Testis (tissue), 3 donors: ENCODE results near the gene AOX1. TPM values are rescaled to one million over a fixed set of nuclear protein-coding genes. Genes with fewer than 3 reads are reported as not detected.

Experiments
- DNase-seq: peaks from one replicate; pipeline ENCODE4 v3.0.0-alpha.2; 2019
- H3K27ac ChIP-seq, 2 donors: fragments of 200-600 bp; sonication (generic); one replicate each; pipeline ENCODE4 v1.5.1; 2019
- H3K27me3 ChIP-seq: fragments of 200-600 bp; sonication (generic); one replicate; pipeline ENCODE4 v1.5.1; 2019
- H3K36me3 ChIP-seq: fragments of 200-600 bp; sonication (generic); one replicate; pipeline ENCODE4 v1.5.1; 2017; ENCODE audit warnings: low read depth; ENCODE audit errors: missing control alignments
- H3K4me1 ChIP-seq: fragments of 200-600 bp; sonication (generic); one replicate; pipeline ENCODE4 v1.5.1; 2019
- H3K4me3 ChIP-seq, 2 donors: fragments of 200-600 bp; sonication (generic); one replicate each; pipeline ENCODE4 v1.5.1; 2017 to 2019
- H3K9me3 ChIP-seq: fragments of 200-600 bp; sonication (generic); one replicate; pipeline ENCODE4 v1.5.1; 2017
- POLR2A ChIP-seq: fragments of 450-650 bp; IDR thresholded peaks from one replicate; pipeline ENCODE4 v1.6.1; 2017; ENCODE audit warnings: antibody characterized with exemption, mild to moderate bottlenecking, moderate library complexity
- WGBS, 2 donors: methylation state at CpG; one replicate each; pipeline ENCODE4 v1.1.5; 2018; 5-methylcytosine and 5-hydroxymethylcytosine counted together
- intact Hi-C: fragments of 100-400 bp; cut with DNase I; formaldehyde crosslinking; loops from one replicate; pipeline ENCODE4 v1.15.1; 2023; ENCODE audit warnings: low total_unique reads
- polyA plus RNA-seq: library from polyadenylated mRNA; stranded (reverse); fragments of 350-450 nt; fragmentation: Illumina TruSeq; extraction: RNeasy Lipid Tissue Mini Kit (QIAGEN cat#74804); gene quantifications from one replicate; pipeline ENCODE4 v1.2.3, GENCODE V29; 2014; ENCODE audit warnings: low read depth, low replicate concordance; ENCODE audit not compliant: insufficient read depth
- total RNA-seq, 2 donors: library from RNA; depleted of rRNA; stranded (reverse); fragments of >200 nt; gene quantifications; one replicate each; pipeline ENCODE4 v1.2.3, GENCODE V29; 2016
- TF ChIP-seq, protein P1 (sequence below), 3 experiments: fragments of 450-650 bp in 2 of 3; fragments of 200-600 bp in 1 of 3; sonication (generic) in 1 of 3; IDR thresholded peaks; one replicate each; pipeline ENCODE4 v1.5.1; 2016 to 2019; ENCODE audit warnings: antibody characterized with exemption in 3 of 3, mild to moderate bottlenecking in 2 of 3, moderate library complexity in 1 of 3

Gene AOX1
- total and polyA plus RNA-seq, 3 donors from 2014 or later, result 28.7 to 34.1 (median 29.4) TPM

DNA sequence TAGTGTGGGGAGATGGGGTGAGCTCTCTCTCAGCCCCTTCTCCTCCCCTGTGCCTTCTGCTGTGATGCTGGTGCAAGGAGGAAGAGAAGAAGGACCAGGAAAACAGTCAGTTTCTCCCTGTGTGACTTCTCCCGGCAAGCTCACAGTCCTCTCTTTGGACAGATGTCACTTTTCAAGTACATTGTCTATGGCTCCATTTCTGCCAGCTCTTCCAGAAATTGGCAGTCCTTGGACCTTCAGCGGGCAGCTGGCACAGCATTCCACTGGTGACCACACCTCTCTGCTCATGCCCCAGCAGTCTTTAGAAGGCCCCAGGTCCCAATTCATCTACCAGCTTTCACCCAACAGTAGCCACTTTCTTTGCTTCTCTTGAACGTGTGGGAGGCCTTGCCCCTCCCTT, 63.9 kb downstream of the AOX1 start:
- Histone ChIP-seq H3K27ac (no peak overlapping the region), H3K4me3 (no peak overlapping the region), H3K36me3 (no peaks in the 10 kb centered on the region), H3K27me3 (no peaks in the 10 kb centered on the region), H3K9me3 (no peaks in the 10 kb centered on the region), H3K4me1 (no peaks in the 10 kb centered on the region)
- intact Hi-C loops, result no loop called here
- TF ChIP-seq, protein P1, sequence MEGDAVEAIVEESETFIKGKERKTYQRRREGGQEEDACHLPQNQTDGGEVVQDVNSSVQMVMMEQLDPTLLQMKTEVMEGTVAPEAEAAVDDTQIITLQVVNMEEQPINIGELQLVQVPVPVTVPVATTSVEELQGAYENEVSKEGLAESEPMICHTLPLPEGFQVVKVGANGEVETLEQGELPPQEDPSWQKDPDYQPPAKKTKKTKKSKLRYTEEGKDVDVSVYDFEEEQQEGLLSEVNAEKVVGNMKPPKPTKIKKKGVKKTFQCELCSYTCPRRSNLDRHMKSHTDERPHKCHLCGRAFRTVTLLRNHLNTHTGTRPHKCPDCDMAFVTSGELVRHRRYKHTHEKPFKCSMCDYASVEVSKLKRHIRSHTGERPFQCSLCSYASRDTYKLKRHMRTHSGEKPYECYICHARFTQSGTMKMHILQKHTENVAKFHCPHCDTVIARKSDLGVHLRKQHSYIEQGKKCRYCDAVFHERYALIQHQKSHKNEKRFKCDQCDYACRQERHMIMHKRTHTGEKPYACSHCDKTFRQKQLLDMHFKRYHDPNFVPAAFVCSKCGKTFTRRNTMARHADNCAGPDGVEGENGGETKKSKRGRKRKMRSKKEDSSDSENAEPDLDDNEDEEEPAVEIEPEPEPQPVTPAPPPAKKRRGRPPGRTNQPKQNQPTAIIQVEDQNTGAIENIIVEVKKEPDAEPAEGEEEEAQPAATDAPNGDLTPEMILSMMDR (IDR thresholded peaks at IDR 0.05), result no peak
- TF ChIP-seq POLR2A, result no peak
- DNase-seq, result no peak
- WGBS, 2 donors, result 50 to 72% methylated on average over 3 of the region's 3 CpGs

DNA sequence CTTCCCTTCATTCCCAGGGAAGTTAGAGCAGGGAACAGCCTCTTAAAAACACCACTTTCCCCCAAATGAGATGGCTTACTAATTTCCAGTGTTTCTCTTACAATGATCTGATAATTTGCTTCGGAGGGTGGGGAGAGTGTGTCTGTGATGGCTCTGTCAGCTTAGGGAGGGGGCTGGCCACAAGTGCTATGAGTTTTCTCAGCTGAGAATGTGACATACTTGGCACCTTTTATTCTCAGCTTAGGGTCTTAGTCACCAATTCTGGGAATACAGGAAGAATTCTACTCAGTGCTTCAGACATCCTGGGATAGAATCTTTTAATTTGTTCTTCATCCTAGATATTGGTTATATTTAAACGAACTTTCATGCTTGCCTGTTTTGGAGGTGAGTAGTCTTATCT, 64.4 kb downstream of the AOX1 start:
- Histone ChIP-seq H3K36me3 (no peaks in the 10 kb centered on the region), H3K9me3 (no peaks in the 10 kb centered on the region), H3K4me1 (no peaks in the 10 kb centered on the region), H3K4me3 (no peak overlapping the region), H3K27me3 (no peaks in the 10 kb centered on the region), H3K27ac (no peak overlapping the region)
- intact Hi-C loops, result no loop called here
- TF ChIP-seq, protein P1 (IDR thresholded peaks at IDR 0.05), result no peak
- TF ChIP-seq POLR2A, result no peak
- DNase-seq, result no peak
- WGBS, 2 donors, result 82 to 84% methylated on average over 2 of the region's 2 CpGs

DNA sequence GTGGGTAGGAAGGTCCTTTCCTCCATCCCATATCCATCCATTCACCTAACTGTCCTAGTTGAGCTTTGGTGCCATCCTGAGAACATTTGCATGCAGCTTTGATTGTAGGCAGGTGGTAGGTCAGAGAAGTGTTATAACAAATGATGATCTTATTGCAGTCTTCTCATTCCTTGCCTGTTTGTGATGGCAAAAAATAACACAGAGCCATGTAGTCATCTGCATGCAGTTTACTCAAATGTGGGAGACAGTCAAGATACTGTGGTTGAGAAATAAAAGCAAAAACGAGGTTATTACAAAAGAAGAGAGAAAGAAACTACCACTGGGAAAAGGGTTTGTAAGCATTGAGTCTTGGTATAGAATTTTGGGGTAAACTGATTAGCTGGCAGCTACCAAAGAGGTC, 66.3 kb downstream of the AOX1 start:
- Histone ChIP-seq H3K27me3 (no peaks in the 10 kb centered on the region), H3K4me3 (no peak overlapping the region), H3K36me3 (no peaks in the 10 kb centered on the region), H3K4me1 (no peaks in the 10 kb centered on the region), H3K27ac (no peak overlapping the region), H3K9me3 (no peaks in the 10 kb centered on the region)
- intact Hi-C loops, result no loop called here
- WGBS, 2 donors, result 76 to 91% methylated on average over 1 of the region's 1 CpG
- TF ChIP-seq POLR2A, result no peak
- TF ChIP-seq, protein P1 (IDR thresholded peaks at IDR 0.05), result no peak
- no peak for DNase-seq

DNA sequence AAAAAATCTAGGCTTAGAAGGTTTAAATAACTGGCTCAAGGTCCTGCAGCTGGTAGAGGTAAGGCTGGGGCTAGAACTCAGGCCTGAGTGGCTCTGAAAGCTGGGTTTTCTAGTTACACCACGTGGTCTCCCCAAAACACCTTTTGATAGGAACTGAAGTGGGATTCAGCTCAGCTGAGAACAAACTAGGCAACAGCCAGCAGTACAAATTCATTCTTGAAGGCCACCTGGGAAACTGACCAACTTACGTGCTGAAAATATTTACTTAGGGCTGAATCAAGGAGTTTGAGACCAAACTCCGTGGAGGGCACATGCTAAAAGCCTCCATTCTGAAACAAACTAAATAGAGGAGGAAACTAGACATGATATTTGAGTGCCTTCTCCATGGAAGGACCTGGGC, 67.2 kb downstream of the AOX1 start:
- intact Hi-C loops, result no loop called here
- no peak for DNase-seq
- Histone ChIP-seq H3K27me3 (no peaks in the 10 kb centered on the region), H3K4me3 (no peak overlapping the region), H3K36me3 (no peaks in the 10 kb centered on the region), H3K9me3 (no peaks in the 10 kb centered on the region), H3K4me1 (no peaks in the 10 kb centered on the region), H3K27ac (no peak overlapping the region)
- 64 to 69% methylated on average over 3 of the region's 3 CpGs for WGBS, 2 donors
- TF ChIP-seq POLR2A, result no peak
- TF ChIP-seq, protein P1 (IDR thresholded peaks at IDR 0.05), result no peak

DNA sequence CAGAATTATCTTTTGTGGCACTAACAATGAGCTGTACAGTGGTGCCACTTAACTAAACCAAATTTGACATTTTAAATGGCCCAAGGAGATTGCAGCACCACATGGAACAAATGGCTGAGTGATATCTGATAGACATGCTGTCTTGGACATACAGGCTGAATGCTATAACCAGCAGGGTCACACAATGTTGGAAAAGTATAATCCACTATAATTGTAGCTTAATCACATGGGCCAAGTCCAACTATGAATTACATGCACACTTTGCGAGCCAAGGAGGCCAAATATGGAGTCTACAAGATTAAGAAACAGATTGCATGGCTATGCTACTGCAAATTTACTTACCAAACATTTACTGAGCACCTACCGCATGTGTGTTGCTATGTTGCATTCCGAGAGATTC, 69.0 kb downstream of the AOX1 start:
- Histone ChIP-seq H3K27me3 (no peaks in the 10 kb centered on the region), H3K4me1 (no peaks in the 10 kb centered on the region), H3K4me3 (no peak overlapping the region), H3K36me3 (no peaks in the 10 kb centered on the region), H3K9me3 (no peaks in the 10 kb centered on the region), H3K27ac (no peak overlapping the region)
- no peak for DNase-seq
- no peak for TF ChIP-seq POLR2A
- TF ChIP-seq, protein P1 (IDR thresholded peaks at IDR 0.05), result no peak
- WGBS, 2 donors, result 91 to 99% methylated on average over 3 of the region's 3 CpGs
- intact Hi-C loops, result no loop called here
